Endometrial microvascular endothelial cells (primary cell): Measurements from ENCODE around the gene SUCLG2. TPM values are rescaled to one million over a fixed set of nuclear protein-coding genes. Genes with fewer than 3 reads are reported as not detected.

ENCODE experiments used
- in situ Hi-C: cut with HindIII; loops from 2 replicates; pipeline ENCODE4 v1.10.0; 2017; ENCODE audit warnings: low sequenced_read_pairs, low pct_unique_long_range_greater_than_20kb; ENCODE audit errors: inconsistent ontology term
- total RNA-seq: library from RNA; depleted of rRNA; stranded (reverse); fragments of >200 nt; gene quantifications from one replicate; pipeline ENCODE4 v1.2.3, GENCODE V29; 2015; ENCODE audit errors: inconsistent ontology term

Gene SUCLG2
- total RNA-seq, 1 donor from 2014 or later = 66.3 TPM

DNA sequence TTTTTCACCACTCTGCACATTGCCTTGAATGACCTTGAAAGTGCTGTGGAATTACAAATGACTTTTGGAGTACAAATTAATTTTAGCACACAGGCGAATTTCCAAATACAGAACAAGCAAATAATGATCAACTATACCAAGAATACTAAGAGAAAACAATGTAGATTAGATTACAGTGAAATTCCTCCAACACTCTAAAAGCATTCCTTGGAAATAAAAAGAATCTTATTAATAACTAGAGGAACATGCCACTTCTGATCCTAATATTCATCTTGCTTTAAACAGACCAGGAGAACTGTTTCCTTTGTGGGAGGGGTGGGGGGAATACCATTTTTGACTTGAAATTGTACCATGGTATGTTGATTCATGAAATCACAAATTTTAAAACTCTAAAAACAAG lies 167.5 kb downstream of the SUCLG2 start:
- in situ Hi-C loops = no loop called here

- in situ Hi-C loops = no loop called here
Observed at GRCh38 chr3:67484085-67484484, 170.3 kb downstream of the SUCLG2 start.

DNA sequence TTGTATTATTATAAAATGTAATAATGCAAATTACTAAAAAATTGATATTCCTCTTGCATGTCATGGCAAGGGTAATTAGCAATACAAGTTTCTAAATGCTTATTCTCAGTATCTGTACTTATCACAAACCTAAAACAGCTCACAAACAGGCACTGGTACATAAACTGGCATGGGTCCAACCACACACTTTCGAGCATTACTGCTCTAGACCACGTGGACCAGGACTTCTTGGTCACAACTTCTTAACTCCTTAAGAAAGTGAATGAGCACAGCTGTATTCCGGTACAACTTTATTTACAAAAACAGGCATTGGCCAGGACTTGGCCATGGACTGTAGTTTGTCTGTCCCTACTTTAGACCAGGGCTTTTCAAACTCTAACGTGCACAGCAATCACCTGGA lies 173.3 kb downstream of the SUCLG2 start:
- in situ Hi-C loops = no loop called here

- in situ Hi-C loops = no loop called here
Observed at GRCh38 chr3:67478423-67478822, 176.0 kb downstream of the SUCLG2 start.

- in situ Hi-C loops = no loop called here
Observed at GRCh38 chr3:67474311-67474710, 180.1 kb downstream of the SUCLG2 start.

DNA sequence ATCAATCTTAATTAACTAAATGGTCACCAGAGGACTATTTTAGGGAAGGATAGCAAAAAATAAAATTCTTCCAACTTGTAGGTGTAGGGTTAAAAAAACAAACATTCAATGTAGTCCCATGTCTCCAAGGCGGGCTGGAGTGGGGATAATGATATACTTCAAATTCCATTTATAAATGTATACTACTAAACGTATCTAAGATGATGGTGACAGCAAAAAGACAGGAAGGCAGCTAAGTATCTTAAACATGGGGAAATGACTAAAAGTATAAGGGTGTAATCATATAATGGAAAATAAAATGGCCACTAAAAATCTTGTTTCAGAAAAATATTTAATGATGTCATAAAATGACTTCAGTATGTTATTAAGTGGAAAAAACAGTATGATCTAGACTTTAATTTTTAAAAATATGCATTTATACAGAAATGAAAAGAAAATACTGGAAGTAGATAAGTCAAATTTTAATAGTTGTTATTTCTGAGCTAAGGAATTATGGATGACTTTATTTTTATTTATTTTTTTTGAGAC lies 181.7 kb downstream of the SUCLG2 start:
- in situ Hi-C loops = no loop called here

GRCh38 chr3:67470207-67470606 lies 184.2 kb downstream of the SUCLG2 start:
- in situ Hi-C loops = no loop called here

- in situ Hi-C loops = no loop called here
Observed at GRCh38 chr3:67468511-67468910, 185.9 kb downstream of the SUCLG2 start.

GRCh38 chr3:67463656-67464055 lies 190.8 kb downstream of the SUCLG2 start:
- in situ Hi-C loops = no loop called here

- in situ Hi-C loops = no loop called here
Observed at GRCh38 chr3:67462187-67462586, 192.2 kb downstream of the SUCLG2 start.

- in situ Hi-C loops = no loop called here
Observed at GRCh38 chr3:67461667-67462142, 192.7 kb downstream of the SUCLG2 start.

GRCh38 chr3:67460841-67461510 lies 193.4 kb downstream of the SUCLG2 start:
- in situ Hi-C loops = no loop called here

DNA sequence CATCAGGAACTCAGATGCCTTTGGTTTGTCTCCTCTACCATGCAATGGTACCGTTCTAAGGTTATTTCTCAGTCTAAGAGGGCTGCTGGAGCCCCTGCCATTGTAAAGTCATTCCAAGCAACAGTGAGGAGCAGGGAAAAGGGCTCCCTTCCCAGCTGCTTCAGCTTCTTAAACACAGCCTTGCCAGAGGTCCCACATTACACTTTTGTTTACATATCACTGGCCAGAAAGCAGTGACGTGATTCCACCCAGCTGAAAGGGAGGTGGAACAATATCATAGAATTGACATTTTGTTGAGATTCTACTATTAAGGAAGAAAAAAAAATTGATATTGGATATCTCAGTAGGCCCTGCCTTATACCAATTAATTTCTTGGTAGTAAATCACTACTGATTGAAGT lies 194.6 kb downstream of the SUCLG2 start:
- in situ Hi-C loops = no loop called here

GRCh38 chr3:67458896-67459530 lies 195.4 kb downstream of the SUCLG2 start:
- in situ Hi-C loops = no loop called here

DNA sequence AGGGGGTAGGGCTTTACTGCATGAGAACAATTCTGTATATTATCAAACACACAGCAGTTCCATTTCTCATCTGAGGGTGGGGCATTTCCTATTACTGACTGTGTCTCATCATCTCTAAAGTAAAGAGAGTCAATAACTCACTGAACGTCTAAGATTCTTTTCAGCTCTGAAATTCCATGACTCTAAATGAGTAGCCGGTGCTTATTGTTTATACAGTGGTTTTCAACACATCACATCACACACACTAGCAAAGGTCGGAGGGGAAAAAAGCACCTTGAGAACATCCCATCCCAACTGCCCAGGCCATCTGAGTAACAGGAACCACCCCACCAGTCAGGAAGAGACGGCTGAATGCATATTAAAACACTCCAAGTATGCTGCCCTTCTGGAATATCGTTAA lies 196.0 kb downstream of the SUCLG2 start:
- in situ Hi-C loops = no loop called here

DNA sequence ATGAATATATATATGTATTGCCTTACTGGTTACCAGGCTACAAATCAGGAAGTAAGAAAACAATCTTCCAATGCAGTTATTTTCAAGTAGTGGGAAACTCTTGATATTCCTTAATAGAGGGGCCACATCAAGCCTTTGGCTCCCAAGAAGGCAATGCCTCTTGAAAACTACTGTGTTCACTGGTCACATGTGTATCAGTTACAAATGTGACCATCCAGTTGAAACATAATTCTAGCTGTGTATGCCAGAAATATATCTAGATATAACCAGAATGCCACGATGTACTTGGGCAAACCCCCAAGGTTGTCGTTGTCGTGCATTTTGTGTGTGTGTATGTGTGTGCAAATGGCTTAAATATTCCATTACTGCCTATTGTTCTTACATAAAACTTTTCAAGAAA lies 200.8 kb downstream of the SUCLG2 start:
- in situ Hi-C loops = no loop called here

- in situ Hi-C loops = no loop called here
Observed at GRCh38 chr3:67450153-67450552, 204.3 kb downstream of the SUCLG2 start.

- in situ Hi-C loops = no loop called here
Observed at GRCh38 chr3:67447393-67447792, 207.0 kb downstream of the SUCLG2 start.

DNA sequence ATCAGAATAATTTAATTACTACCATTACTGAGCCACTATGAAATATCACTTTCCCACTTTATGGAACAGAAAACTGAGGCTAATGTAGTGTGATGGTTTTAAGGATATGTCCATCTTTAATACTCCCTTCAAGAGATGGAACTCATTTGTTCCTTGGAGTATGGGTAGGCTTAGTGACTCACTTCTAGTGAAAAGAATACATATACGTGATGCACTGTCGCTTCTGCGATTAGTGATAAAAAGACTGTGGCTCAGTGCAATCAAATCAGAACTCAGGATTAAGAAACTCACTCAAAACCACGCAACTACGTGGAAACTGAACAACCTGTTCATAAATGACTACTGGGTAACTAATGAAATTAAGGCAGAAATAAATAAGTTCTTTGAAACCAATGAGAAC lies 216.6 kb downstream of the SUCLG2 start:
- in situ Hi-C loops = no loop called here

DNA sequence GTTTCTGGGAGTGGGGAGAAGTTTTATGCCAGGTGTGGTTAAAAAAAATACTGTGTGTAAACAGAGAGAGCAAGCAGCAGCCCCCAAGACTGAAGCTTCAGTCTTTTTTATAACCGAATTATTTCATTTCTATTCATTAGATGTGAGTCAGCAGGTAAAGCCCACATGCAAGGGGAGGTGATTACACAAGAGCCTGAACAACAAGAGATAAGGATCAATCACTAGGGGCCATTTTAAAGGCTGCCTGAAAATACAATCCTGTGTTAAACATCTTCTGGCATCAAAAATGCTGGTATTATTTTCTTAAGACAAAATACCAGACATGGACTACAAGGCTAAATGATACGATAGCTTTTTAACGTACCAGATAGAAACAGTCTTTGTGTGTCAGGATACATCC lies 217.3 kb downstream of the SUCLG2 start:
- in situ Hi-C loops = no loop called here
